ENCODE measurements around the gene CHRD.

CHRD gene

DNA sequence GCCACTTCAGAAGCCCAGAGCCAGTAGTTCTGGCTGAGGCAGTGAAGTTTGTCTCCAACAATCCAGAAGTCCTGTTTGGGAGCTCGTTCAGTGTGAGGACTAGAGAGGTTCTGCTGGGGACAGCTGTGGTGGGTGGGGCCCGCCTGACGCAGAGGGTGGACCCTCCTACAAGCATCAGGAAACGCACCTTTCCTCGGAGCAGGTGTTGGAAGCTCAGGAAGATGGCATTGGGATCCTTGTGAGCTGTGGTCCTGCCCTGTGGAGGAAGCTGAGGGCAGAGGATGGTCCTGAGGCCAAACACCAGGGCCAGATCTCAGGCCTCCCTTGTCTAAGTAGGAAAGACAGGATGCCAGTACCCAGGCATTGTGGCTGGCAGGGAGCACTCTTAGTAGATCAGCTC is 6.9 kb upstream of the CHRD start:
- DNase-seq (ENCODE audit: low read depth) = no peak
- TF ChIP-seq, protein P1, sequence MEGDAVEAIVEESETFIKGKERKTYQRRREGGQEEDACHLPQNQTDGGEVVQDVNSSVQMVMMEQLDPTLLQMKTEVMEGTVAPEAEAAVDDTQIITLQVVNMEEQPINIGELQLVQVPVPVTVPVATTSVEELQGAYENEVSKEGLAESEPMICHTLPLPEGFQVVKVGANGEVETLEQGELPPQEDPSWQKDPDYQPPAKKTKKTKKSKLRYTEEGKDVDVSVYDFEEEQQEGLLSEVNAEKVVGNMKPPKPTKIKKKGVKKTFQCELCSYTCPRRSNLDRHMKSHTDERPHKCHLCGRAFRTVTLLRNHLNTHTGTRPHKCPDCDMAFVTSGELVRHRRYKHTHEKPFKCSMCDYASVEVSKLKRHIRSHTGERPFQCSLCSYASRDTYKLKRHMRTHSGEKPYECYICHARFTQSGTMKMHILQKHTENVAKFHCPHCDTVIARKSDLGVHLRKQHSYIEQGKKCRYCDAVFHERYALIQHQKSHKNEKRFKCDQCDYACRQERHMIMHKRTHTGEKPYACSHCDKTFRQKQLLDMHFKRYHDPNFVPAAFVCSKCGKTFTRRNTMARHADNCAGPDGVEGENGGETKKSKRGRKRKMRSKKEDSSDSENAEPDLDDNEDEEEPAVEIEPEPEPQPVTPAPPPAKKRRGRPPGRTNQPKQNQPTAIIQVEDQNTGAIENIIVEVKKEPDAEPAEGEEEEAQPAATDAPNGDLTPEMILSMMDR (conservative IDR thresholded peaks at IDR 0.05; ENCODE audit: low read depth, low read length) = no peak
- no peak overlapping the region for H3K4me3 ChIP-seq (ENCODE audit: low read depth, low read length)

DNA sequence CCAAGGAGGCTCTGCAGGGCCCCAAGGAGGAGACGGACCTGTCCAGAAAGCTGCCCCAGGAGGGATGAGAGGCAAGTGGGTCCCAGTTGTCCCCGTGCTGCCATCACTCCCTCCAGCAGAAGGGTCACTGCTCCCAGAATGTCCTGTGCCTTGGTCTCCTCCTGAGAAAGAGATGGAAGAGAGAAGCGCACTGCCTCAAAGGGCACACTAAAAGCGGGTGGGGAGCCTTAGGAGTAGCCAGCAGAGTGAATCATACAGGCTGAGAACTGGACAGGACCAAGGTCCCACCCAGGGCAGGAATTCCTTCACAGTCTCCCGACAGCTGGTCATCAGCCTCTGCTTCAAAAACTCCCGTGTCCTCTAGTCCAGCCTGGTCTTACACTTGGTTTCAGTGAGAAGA is 6.4 kb upstream of the CHRD start:
- H3K4me3 ChIP-seq (ENCODE audit: low read depth, low read length) = no peak overlapping the region
- TF ChIP-seq, protein P1 (conservative IDR thresholded peaks at IDR 0.05; ENCODE audit: low read depth, low read length) = no peak
- DNase-seq (ENCODE audit: low read depth) = peak; percentile 30

- H3K4me3 ChIP-seq (ENCODE audit: low read depth, low read length) = no peak overlapping the region
- no peak for DNase-seq (ENCODE audit: low read depth)
- TF ChIP-seq, protein P1 (conservative IDR thresholded peaks at IDR 0.05; ENCODE audit: low read depth, low read length) = no peak
These were observed 4.0 kb upstream of the CHRD start for GRCh38 chr3:184375747-184376461.

DNA sequence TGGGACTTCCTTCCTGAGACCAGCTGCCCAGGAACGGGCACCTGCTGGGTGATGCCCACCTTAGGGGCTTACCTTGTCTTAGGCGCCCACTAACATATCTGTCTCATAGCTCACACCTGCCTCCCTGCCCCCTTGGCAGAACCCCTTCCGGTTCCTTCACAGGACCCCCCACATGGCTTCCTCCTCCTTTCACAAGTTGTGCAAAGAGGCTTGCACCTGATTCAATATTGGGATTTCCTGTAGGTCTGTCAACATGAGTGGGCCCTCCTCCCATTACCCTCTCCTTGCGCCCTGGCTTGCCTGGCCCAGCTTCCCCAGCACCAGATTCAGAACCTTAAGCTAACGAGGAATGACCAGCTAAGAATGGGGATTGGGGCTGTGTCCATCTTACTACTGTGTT is 2.5 kb upstream of the CHRD start:
- TF ChIP-seq, protein P1 (conservative IDR thresholded peaks at IDR 0.05; ENCODE audit: low read depth, low read length) = no peak
- DNase-seq (ENCODE audit: low read depth) = no peak
- H3K4me3 ChIP-seq (ENCODE audit: low read depth, low read length) = no peak overlapping the region

DNA sequence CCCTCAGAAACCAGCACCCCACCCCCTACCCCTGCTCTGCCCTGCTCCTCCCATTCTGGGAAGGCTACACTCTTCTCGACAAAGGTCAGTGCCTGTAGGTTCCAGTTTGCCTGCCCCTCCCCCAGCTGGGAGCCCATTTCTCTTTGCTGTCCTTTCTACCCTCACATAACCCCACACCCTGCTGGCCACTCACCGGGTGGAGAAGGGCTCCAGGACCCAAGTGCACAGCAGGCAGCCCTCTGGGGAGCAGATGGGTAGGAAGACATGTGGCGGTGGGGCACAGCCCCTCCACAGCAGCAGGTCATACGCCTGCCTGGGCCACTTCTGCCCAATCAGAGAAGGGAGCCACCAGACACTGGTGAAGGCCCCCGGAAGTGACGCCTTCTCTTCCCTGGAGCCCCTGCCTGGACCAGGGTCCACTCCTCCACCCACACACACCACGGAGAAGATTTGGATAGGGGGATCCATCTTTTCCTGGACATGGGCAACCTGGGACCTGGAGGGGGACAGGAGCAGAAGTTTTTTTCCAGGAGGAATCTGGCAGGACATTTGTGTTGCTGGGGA is 1.9 kb upstream of the CHRD start, which contains the start of gene THPO:
Gene THPO (minus strand): TSS at position 326 of the 564 bp plus-strand sequence. CDS start 1,948 bp downstream, outside the sequence.
- TF ChIP-seq, protein P1 (conservative IDR thresholded peaks at IDR 0.05; ENCODE audit: low read depth, low read length) = no peak
- no peak within 1 kb of the TSS for H3K4me3 ChIP-seq (ENCODE audit: low read depth, low read length)

GRCh38 chr3:184378651-184379357 is 1.1 kb upstream of the CHRD start:
- DNase-seq (ENCODE audit: low read depth) = no peak
- H3K4me3 ChIP-seq (ENCODE audit: low read depth, low read length) = no peak overlapping the region
- TF ChIP-seq, protein P1 (conservative IDR thresholded peaks at IDR 0.05; ENCODE audit: low read depth, low read length) = no peak

More for the DNA sequence above, 1.9 kb upstream of the CHRD start, which contains the start of gene THPO:
- no peak for DNase-seq (ENCODE audit: low read depth)

Measured in choroid plexus epithelial cell (primary cell).